Mesenchymal stem cell (in vitro differentiated cells and primary cell): ENCODE measurements around the gene OPRL1.
A peak's percentile ranks its signal among the peaks of the same experiment; 100 is the strongest.

Experiments
- DNase-seq: peaks from one replicate; pipeline ENCODE4 v3.0.0-alpha.2; 2013
- H2AFZ ChIP-seq: one replicate; pipeline ENCODE4 v1.6.1; 2013; ENCODE audit warnings: low read depth, mild to moderate bottlenecking, control low read depth, inconsistent platforms, low read length, moderate library complexity
- H2AK5ac ChIP-seq: 2 replicates; pipeline ENCODE4 v1.6.1; 2013; ENCODE audit warnings: low read length, moderate library complexity, mild to moderate bottlenecking, inconsistent platforms; ENCODE audit not compliant: severe bottlenecking
- H2BK120ac ChIP-seq: one replicate; pipeline ENCODE4 v1.6.1; 2013; ENCODE audit warnings: low read depth, mild to moderate bottlenecking, inconsistent platforms, low read length, moderate library complexity
- H2BK12ac ChIP-seq, 2 experiments: one replicate each; pipeline ENCODE4 v1.6.1; 2013; ENCODE audit warnings: inconsistent platforms in 2 of 2, low read length in 2 of 2, mild to moderate bottlenecking in 2 of 2, moderate library complexity in 2 of 2, control low read depth in 1 of 2
- H2BK15ac ChIP-seq: one replicate; pipeline ENCODE4 v1.6.1; 2013; ENCODE audit warnings: mild to moderate bottlenecking, low read depth, inconsistent platforms; ENCODE audit not compliant: poor library complexity, severe bottlenecking
- H2BK5ac ChIP-seq: 2 replicates; pipeline ENCODE4 v1.6.1; 2013; ENCODE audit warnings: low read depth, mild to moderate bottlenecking, low read length, control low read depth, inconsistent platforms; ENCODE audit not compliant: poor library complexity, severe bottlenecking
- H3K14ac ChIP-seq, 2 experiments: one replicate each; pipeline ENCODE4 v1.6.1; 2013; ENCODE audit warnings: inconsistent platforms in 2 of 2, low read length in 2 of 2, control low read depth in 1 of 2, mild to moderate bottlenecking in 1 of 2, moderate library complexity in 1 of 2
- H3K18ac ChIP-seq, 2 experiments: one replicate each; pipeline ENCODE4 v1.6.1; 2013; ENCODE audit warnings: inconsistent platforms in 2 of 2, low read length in 2 of 2, control low read depth in 1 of 2, low read depth in 1 of 2, mild to moderate bottlenecking in 1 of 2
- H3K23ac ChIP-seq, 2 experiments: one replicate each; pipeline ENCODE4 v1.6.1; 2013; ENCODE audit warnings: inconsistent platforms in 2 of 2, low read length in 2 of 2, mild to moderate bottlenecking in 2 of 2, moderate library complexity in 2 of 2, control low read depth in 1 of 2
- H3K27ac ChIP-seq: 2 replicates; pipeline ENCODE4 v1.5.1; 2013; ENCODE audit warnings: mild to moderate bottlenecking, moderate library complexity, low read length, control low read depth, inconsistent platforms; ENCODE audit not compliant: poor library complexity, severe bottlenecking
- H3K27me3 ChIP-seq, 2 experiments: 2 replicates each; pipeline versions ENCODE4 v1.6.1 to v1.7.0; 2013; ENCODE audit warnings: low read length in 2 of 2, mild to moderate bottlenecking in 2 of 2, moderate library complexity in 2 of 2, control low read depth in 1 of 2, inconsistent platforms in 1 of 2; ENCODE audit not compliant: control insufficient read depth in 1 of 2, insufficient read depth in 1 of 2
- H3K36me3 ChIP-seq, 2 experiments: 2 replicates each; pipeline versions ENCODE4 v1.6.1 to v1.7.0; 2013; ENCODE audit warnings: low read length in 2 of 2, control low read depth in 1 of 2, inconsistent platforms in 1 of 2, low read depth in 1 of 2, mild to moderate bottlenecking in 1 of 2; ENCODE audit not compliant: insufficient read depth in 2 of 2, control insufficient read depth in 1 of 2
- H3K4ac ChIP-seq, 2 experiments: one replicate each; pipeline ENCODE4 v1.6.1; 2013; ENCODE audit warnings: inconsistent platforms in 2 of 2, low read length in 2 of 2, mild to moderate bottlenecking in 2 of 2, moderate library complexity in 2 of 2, control low read depth in 1 of 2, low read depth in 1 of 2
- H3K4me1 ChIP-seq: 2 replicates; pipeline ENCODE4 v1.6.1; 2013; ENCODE audit warnings: low read depth, low read length, control low read depth; ENCODE audit not compliant: control insufficient read depth, insufficient read depth
- H3K4me2 ChIP-seq: 2 replicates; pipeline ENCODE4 v1.6.1; 2013; ENCODE audit warnings: low read length, mild to moderate bottlenecking, inconsistent platforms; ENCODE audit not compliant: poor library complexity, severe bottlenecking
- H3K4me3 ChIP-seq, 2 experiments: 2 replicates each; pipeline versions ENCODE4 v1.5.1 to v1.7.0; 2013; ENCODE audit warnings: low read length in 2 of 2, mild to moderate bottlenecking in 2 of 2, control low read depth in 1 of 2, low read depth in 1 of 2; ENCODE audit not compliant: insufficient read depth in 1 of 2
- H3K79me1 ChIP-seq: replicated peaks from 2 replicates; pipeline ENCODE4 v1.6.1; 2013; ENCODE audit warnings: mild to moderate bottlenecking, control low read depth, low read length, inconsistent platforms; ENCODE audit not compliant: poor library complexity, severe bottlenecking
- H3K9ac ChIP-seq: 2 replicates; pipeline ENCODE4 v1.7.0; 2013; ENCODE audit warnings: mild to moderate bottlenecking, low read length, moderate library complexity
- H3K9me3 ChIP-seq: 2 replicates; pipeline ENCODE4 v1.7.0; 2013; ENCODE audit warnings: mild to moderate bottlenecking, low read length; ENCODE audit not compliant: control insufficient read depth
- H4K8ac ChIP-seq: one replicate; pipeline ENCODE4 v1.6.1; 2013; ENCODE audit warnings: inconsistent platforms, mild to moderate bottlenecking, low read length, moderate library complexity
- H4K91ac ChIP-seq: one replicate; pipeline ENCODE4 v1.6.1; 2013; ENCODE audit warnings: mild to moderate bottlenecking, low read length, inconsistent platforms
- WGBS: methylation state at CpG from one replicate; pipeline ENCODE4 v1.1.7; 2013; ENCODE audit warnings: mixed read lengths; 5-methylcytosine and 5-hydroxymethylcytosine counted together

OPRL1 gene

DNA sequence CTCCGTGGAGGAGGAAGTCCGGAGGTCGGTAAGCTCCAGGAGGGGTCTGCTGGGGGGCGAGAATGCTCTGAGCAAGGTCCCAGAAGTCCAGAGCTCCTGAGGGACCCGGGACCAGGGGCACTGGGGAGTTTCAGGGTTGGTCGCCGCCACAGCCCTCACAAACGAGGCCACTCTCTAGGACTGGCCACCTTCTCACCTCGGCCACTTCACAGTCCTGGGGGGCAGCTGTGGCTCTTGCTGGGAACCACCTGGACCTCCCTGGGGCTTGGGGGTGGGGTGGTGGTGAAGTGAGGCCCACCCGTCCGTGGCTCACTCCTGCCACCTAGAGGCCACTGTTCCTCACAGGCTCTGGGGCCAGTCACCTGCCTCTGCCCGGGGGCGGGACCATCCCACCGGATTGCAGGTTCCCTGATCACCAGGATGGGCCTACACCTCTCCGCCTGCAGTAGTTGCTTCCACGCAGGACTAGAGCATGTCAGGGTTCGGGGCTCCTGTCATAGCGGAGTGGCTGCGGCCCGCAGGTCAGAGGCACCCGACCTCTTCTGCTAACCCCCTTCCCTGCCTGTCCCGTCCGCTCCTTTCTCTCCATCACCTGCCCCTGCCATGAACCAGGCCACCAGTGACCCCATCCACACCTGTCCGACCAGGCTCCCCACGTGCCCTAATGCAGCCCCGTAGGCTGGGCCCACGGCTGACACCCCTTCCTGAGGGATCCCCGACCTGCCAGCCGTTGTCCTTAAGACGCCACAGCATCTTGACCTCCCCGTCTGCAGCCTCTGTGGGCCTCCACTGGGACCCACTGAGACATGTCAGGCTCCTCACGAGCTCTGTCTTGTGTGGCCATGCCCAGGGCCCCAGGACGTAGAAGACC lies 22.0 kb upstream of the OPRL1 start:
- Histone ChIP-seq H3K27ac (peak overlapping the region; percentile 37), H2BK120ac (no peak overlapping the region), H2AFZ (no peak overlapping the region), H3K27me3 (peaks cover 5 to 56% of the 10 kb centered on the region in 2 experiments), H2BK12ac (peak overlapping the region; percentile 59 to 62), H4K91ac (peak overlapping the region; percentile 9), H4K8ac (peak overlapping the region; percentile 78), H3K23ac (no peak overlapping the region), H3K9me3 (no peaks in the 10 kb centered on the region), H3K79me1 (no peaks in the 10 kb centered on the region), H3K9ac (no peak overlapping the region), H2AK5ac (peak overlapping the region; percentile 79), H2BK5ac (no peak overlapping the region), H3K36me3 (no peaks in the 10 kb centered on the region), H2BK15ac (no peak overlapping the region), H3K14ac (no peak overlapping the region), H3K18ac (no peak overlapping the region), H3K4me1 (peaks cover 54% of the 10 kb centered on the region), H3K4ac (no peak overlapping the region), H3K4me2 (no peak overlapping the region), H3K4me3 (no peak overlapping the region)
- 31% methylated on average over 28 of the region's 33 CpGs for WGBS
- peak; percentile 56 for DNase-seq

DNA sequence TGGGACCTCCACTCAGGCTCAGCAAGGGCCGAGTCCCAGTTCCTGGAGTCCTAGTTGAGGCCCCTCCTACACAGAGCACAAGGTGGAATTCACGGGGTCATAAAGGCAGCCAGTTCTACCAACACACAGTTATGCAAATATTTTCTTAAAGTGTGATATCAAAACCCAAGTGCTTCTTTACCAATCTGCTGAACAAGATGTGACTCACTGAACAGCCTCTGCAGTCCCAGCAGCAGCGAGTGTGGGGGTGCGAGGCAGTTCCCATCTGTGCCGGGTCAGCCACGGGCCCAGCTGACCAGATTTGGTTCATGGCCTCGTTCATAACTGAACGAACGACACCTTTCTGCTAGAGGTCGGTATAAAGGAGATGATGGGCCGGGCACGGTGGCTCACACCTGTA lies 21.3 kb upstream of the OPRL1 start:
- Histone ChIP-seq H3K4me2 (no peak overlapping the region), H3K27ac (peak overlapping the region; percentile 37), H2BK12ac (no peak overlapping the region), H2BK5ac (no peak overlapping the region), H3K36me3 (no peaks in the 10 kb centered on the region), H3K18ac (no peak overlapping the region), H2BK15ac (no peak overlapping the region), H3K79me1 (peaks cover 3% of the 10 kb centered on the region), H3K4ac (no peak overlapping the region), H3K14ac (no peak overlapping the region), H3K9me3 (no peaks in the 10 kb centered on the region), H4K91ac (no peak overlapping the region), H2AFZ (no peak overlapping the region), H4K8ac (no peak overlapping the region), H2BK120ac (no peak overlapping the region), H3K23ac (no peak overlapping the region), H3K27me3 (peaks cover under 1 to 50% of the 10 kb centered on the region in 2 experiments), H3K9ac (no peak overlapping the region), H3K4me3 (no peak overlapping the region), H2AK5ac (no peak overlapping the region), H3K4me1 (peaks cover 52% of the 10 kb centered on the region)
- 86% methylated on average over 12 of the region's 12 CpGs for WGBS
- no peak for DNase-seq

DNA sequence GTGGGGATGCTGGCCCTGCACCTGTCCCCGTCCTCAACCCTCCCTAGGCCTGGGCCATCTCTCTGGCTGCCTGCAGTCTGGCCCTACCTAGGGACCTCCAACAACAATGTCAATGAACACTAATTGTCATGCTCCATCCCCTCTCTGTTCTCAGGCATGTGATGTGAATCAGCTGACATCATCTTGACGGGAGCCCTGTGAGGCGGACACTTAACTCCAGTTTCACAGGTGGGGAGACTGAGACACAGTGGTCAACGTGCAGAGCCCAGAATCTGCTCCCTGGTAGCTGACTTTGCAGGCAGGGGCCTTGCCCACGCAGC lies 17.6 kb upstream of the OPRL1 start:
- H3K4me2 ChIP-seq, result peak overlapping the region; percentile 74
- peak overlapping the region; percentile 19 for H2AFZ ChIP-seq
- no peak for DNase-seq
- H3K9me3 ChIP-seq, result no peaks in the 10 kb centered on the region
- H3K18ac ChIP-seq, result peak overlapping the region; percentile 89 to 90
- peak overlapping the region; percentile 54 to 91 for H3K4me3 ChIP-seq
- peak overlapping the region; percentile 76 to 88 for H3K4ac ChIP-seq
- no peak overlapping the region for H3K23ac ChIP-seq
- H3K27me3 ChIP-seq, result peaks cover 0 to 17% of the 10 kb centered on the region in 2 experiments
- no peak overlapping the region for H2BK15ac ChIP-seq
- no peak overlapping the region for H2BK5ac ChIP-seq
- H3K79me1 ChIP-seq, result peaks cover 11% of the 10 kb centered on the region
- WGBS, result 67% methylated on average over 5 of the region's 5 CpGs
- H2BK12ac ChIP-seq, result no peak overlapping the region
- H2BK120ac ChIP-seq, result no peak overlapping the region
- H3K14ac ChIP-seq, result no peak overlapping the region
- H4K91ac ChIP-seq, result peak overlapping the region; percentile 87
- peak overlapping the region; percentile 65 for H2AK5ac ChIP-seq
- peaks cover 53% of the 10 kb centered on the region for H3K4me1 ChIP-seq
- H3K36me3 ChIP-seq, result peaks cover 0 to 5% of the 10 kb centered on the region in 2 experiments
- H3K9ac ChIP-seq, result peak overlapping the region; percentile 93
- H3K27ac ChIP-seq, result no peak overlapping the region
- H4K8ac ChIP-seq, result peak overlapping the region; percentile 99

DNA sequence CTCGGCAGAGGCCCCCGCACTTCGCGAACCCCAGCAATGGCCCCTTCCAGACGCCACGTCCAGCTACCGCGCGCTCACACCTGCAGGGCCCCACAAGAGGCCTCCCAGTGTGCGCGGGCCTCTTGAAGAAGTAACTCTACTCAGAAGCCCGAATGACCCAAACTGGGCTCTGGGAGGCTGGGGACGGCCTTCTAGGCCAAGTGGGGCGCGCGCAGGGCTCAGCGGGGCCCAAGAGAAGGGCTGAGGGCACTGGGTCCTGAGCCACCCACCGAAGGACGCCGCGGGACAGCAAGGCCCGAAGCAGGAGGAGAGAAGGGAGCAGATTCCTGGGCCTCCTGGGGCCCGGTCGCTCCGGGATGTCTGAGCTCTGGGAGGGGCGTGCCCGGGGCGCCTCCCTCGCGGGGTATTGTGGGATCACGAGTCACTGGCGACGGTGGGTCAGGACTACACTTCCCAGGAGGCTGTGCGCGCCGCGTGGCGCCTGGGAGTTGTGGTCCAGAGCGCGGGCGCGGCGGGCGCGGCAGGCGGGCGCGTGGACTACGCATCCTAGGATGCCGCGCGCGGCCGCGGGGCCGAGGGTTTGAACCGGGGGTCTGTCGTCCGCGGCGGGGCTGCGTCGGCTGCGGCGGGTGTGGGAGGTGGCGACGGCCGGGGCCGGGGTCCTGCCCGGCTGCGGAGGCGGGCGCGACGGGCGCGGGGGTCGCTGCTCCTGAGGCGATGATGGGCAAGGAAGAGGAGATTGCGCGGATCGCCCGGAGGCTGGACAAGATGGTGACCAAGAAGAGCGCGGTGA lies 17.1 kb upstream of the OPRL1 start, which contains the start of gene TCEA2:
TSS of gene TCEA2 (plus strand) at position 603 of the 793 bp plus-strand sequence. CDS start at position 718, 115 bp downstream.
- Histone ChIP-seq H3K4ac (peak within 1 kb of the TSS; percentile 92 to 98), H3K36me3 (peaks cover 0 to 5% of the 10 kb centered on the region in 2 experiments), H3K9me3 (no peaks in the 10 kb centered on the region), H2AK5ac (peak within 1 kb of the TSS; percentile 65), H3K4me2 (peak within 1 kb of the TSS; percentile 92), H3K23ac (peak within 1 kb of the TSS; percentile 10 to 96), H3K4me3 (peak within 1 kb of the TSS; percentile 86 to 91), H3K9ac (peak within 1 kb of the TSS; percentile 93), H2BK15ac (peak within 1 kb of the TSS; percentile 89), H3K27ac (peak within 1 kb of the TSS; percentile 21), H2BK120ac (peak within 1 kb of the TSS; percentile 71), H3K14ac (peak within 1 kb of the TSS in 1 of 2 experiments; percentile 68), H4K91ac (peak within 1 kb of the TSS; percentile 89), H2AFZ (peak within 1 kb of the TSS; percentile 76), H2BK12ac (no peak within 1 kb of the TSS), H3K27me3 (peaks cover 0 to 12% of the 10 kb centered on the region in 2 experiments), H3K79me1 (peaks cover 11% of the 10 kb centered on the region), H3K18ac (peak within 1 kb of the TSS; percentile 93 to 95), H4K8ac (peak within 1 kb of the TSS; percentile 99), H3K4me1 (peaks cover 48% of the 10 kb centered on the region), H2BK5ac (peak within 1 kb of the TSS; percentile 19)
- WGBS, result 8% methylated on average over 67 of the region's 85 CpGs
- peak; percentile 95 for DNase-seq
